Astrocyte (in vitro differentiated cells and primary cell): ENCODE measurements around the gene YES1.

ENCODE experiments used
- CTCF ChIP-seq: IDR thresholded peaks from 2 replicates; pipeline ENCODE4 v1.5.1; 2011; ENCODE audit warnings: low read depth, mild to moderate bottlenecking, inconsistent platforms, low read length, moderate library complexity; ENCODE audit not compliant: insufficient read depth
- EZH2 ChIP-seq: IDR thresholded peaks from 2 replicates; pipeline ENCODE4 v1.6.1; 2012; ENCODE audit warnings: mild to moderate bottlenecking, low read length, inconsistent platforms; ENCODE audit not compliant: insufficient read depth

- TF ChIP-seq CTCF: no peak
- TF ChIP-seq EZH2: no peak
Observed at GRCh38 chr18:711310-711656, 100.8 kb downstream of the YES1 start.
